Mesendoderm (in vitro differentiated cells): Measurements from ENCODE around the gene CDC42SE1.

Experiments used
- DNase-seq: peaks from one replicate; pipeline ENCODE4 v3.0.0; 2013
- H2AK5ac ChIP-seq: 2 replicates; pipeline ENCODE4 v1.6.1; 2013; ENCODE audit warnings: low read length, inconsistent platforms
- H2BK120ac ChIP-seq: 2 replicates; pipeline ENCODE4 v1.6.1; 2013; ENCODE audit warnings: low read depth, mild to moderate bottlenecking, low read length, moderate library complexity, mixed read lengths
- H2BK15ac ChIP-seq: replicated peaks from 2 replicates; pipeline ENCODE4 v1.6.1; 2013; ENCODE audit warnings: low read depth, mild to moderate bottlenecking, moderate library complexity
- H2BK5ac ChIP-seq: 2 replicates; pipeline ENCODE4 v1.6.1; 2013; ENCODE audit warnings: low read length, inconsistent platforms
- H3K18ac ChIP-seq: 2 replicates; pipeline ENCODE4 v1.6.1; 2013; ENCODE audit warnings: mild to moderate bottlenecking, low read length, mixed read lengths
- H3K23ac ChIP-seq: one replicate; pipeline ENCODE4 v1.6.1; 2013; ENCODE audit warnings: low read length
- H3K27ac ChIP-seq: 2 replicates; pipeline ENCODE4 v1.5.1; 2013; ENCODE audit warnings: low read depth, mild to moderate bottlenecking, inconsistent platforms, low read length, moderate library complexity
- H3K27me3 ChIP-seq: 2 replicates; pipeline ENCODE4 v1.6.1; 2013; ENCODE audit warnings: low read length, control low read depth, mild to moderate bottlenecking, inconsistent platforms; ENCODE audit not compliant: insufficient read depth, poor library complexity
- H3K36me3 ChIP-seq: 2 replicates; pipeline ENCODE4 v1.6.1; 2013; ENCODE audit warnings: low read length, inconsistent platforms; ENCODE audit not compliant: control insufficient read depth, insufficient read depth
- H3K4ac ChIP-seq: one replicate; pipeline ENCODE4 v1.6.1; 2013; ENCODE audit warnings: low read depth, mild to moderate bottlenecking, low read length, moderate library complexity
- H3K4me1 ChIP-seq: 2 replicates; pipeline ENCODE4 v1.6.1; 2013; ENCODE audit warnings: low read depth, low read length, inconsistent platforms; ENCODE audit not compliant: control insufficient read depth
- H3K4me2 ChIP-seq: 2 replicates; pipeline ENCODE4 v1.6.1; 2013; ENCODE audit warnings: low read length
- H3K4me3 ChIP-seq: 2 replicates; pipeline ENCODE4 v1.5.1; 2013; ENCODE audit warnings: mild to moderate bottlenecking, low read length
- H3K56ac ChIP-seq: one replicate; pipeline ENCODE4 v1.6.1; 2013; ENCODE audit warnings: low read length
- H3K79me1 ChIP-seq: 2 replicates; pipeline ENCODE4 v1.6.1; 2013; ENCODE audit warnings: low read length, inconsistent platforms
- H3K79me2 ChIP-seq: 2 replicates; pipeline ENCODE4 v1.6.1; 2013; ENCODE audit warnings: mild to moderate bottlenecking, low read length; ENCODE audit not compliant: control insufficient read depth, insufficient read depth
- H3K9ac ChIP-seq: 2 replicates; pipeline ENCODE4 v1.6.1; 2013; ENCODE audit warnings: low read length, inconsistent platforms
- H4K5ac ChIP-seq: one replicate; pipeline ENCODE4 v1.6.1; 2013; ENCODE audit warnings: low read length
- H4K8ac ChIP-seq: one replicate; pipeline ENCODE4 v1.6.1; 2013; ENCODE audit warnings: low read depth, mild to moderate bottlenecking, control low read depth, low read length, moderate library complexity
- WGBS: extraction: QIAGEN DNeasy Blood & Tissue Kit; methylation state at CpG from one replicate; pipeline ENCODE4 v1.1.7; 2013; ENCODE audit warnings: low lambda C conversion rate, missing lambda C conversion rate; ENCODE audit not compliant: insufficient coverage; ENCODE audit errors: extremely low coverage; 5-methylcytosine and 5-hydroxymethylcytosine counted together

The CDC42SE1 gene

GRCh38 chr1:151047591-151047924 lies 11.9 kb downstream of the CDC42SE1 start, which contains the start of gene C1orf56:
Gene C1orf56, plus strand, starts transcription at chr1:151047751. Its CDS starts 97 bp downstream, at chr1:151047848.
- DNase-seq: peak; percentile 82
- H3K18ac ChIP-seq: peak within 1 kb of the TSS; percentile 92
- peak within 1 kb of the TSS; percentile 87 for H3K56ac ChIP-seq
- peak within 1 kb of the TSS; percentile 13 for H2BK5ac ChIP-seq
- H3K27me3 ChIP-seq: no peaks in the 10 kb centered on the region
- H3K4me3 ChIP-seq: peak within 1 kb of the TSS; percentile 63
- peak within 1 kb of the TSS; percentile 32 for H3K23ac ChIP-seq
- H4K5ac ChIP-seq: no peak within 1 kb of the TSS
- H3K9ac ChIP-seq: peak within 1 kb of the TSS; percentile 86
- peak within 1 kb of the TSS; percentile 78 for H4K8ac ChIP-seq
- H3K79me1 ChIP-seq: no peaks in the 10 kb centered on the region
- H3K36me3 ChIP-seq: peaks cover 4% of the 10 kb centered on the region
- peaks cover 1% of the 10 kb centered on the region for H3K4me1 ChIP-seq
- H3K4ac ChIP-seq: peak within 1 kb of the TSS; percentile 92
- H3K4me2 ChIP-seq: peak within 1 kb of the TSS; percentile 77
- no peak within 1 kb of the TSS for H2AK5ac ChIP-seq
- WGBS: no CpG with 5 or more reads among the region's 29 CpGs
- peak within 1 kb of the TSS; percentile 59 for H3K27ac ChIP-seq
- peak within 1 kb of the TSS; percentile 76 for H2BK120ac ChIP-seq
- no peak within 1 kb of the TSS for H2BK15ac ChIP-seq
- no peaks in the 10 kb centered on the region for H3K79me2 ChIP-seq

- no peak overlapping the region for H3K9ac ChIP-seq
- H3K36me3 ChIP-seq: peaks cover 2% of the 10 kb centered on the region
- no peak overlapping the region for H3K56ac ChIP-seq
- no peaks in the 10 kb centered on the region for H3K79me1 ChIP-seq
- H3K4ac ChIP-seq: no peak overlapping the region
- H2BK120ac ChIP-seq: no peak overlapping the region
- no CpG with 5 or more reads among the region's 1 CpG for WGBS
- H4K8ac ChIP-seq: no peak overlapping the region
- H4K5ac ChIP-seq: no peak overlapping the region
- H3K4me2 ChIP-seq: no peak overlapping the region
- no peak overlapping the region for H2BK5ac ChIP-seq
- H2BK15ac ChIP-seq: no peak overlapping the region
- peaks cover 1% of the 10 kb centered on the region for H3K4me1 ChIP-seq
- H3K27me3 ChIP-seq: no peaks in the 10 kb centered on the region
- H3K4me3 ChIP-seq: no peak overlapping the region
- no peak overlapping the region for H3K18ac ChIP-seq
- H2AK5ac ChIP-seq: no peak overlapping the region
- H3K27ac ChIP-seq: no peak overlapping the region
- H3K23ac ChIP-seq: no peak overlapping the region
- H3K79me2 ChIP-seq: no peaks in the 10 kb centered on the region
- no peak for DNase-seq
Measured at GRCh38 chr1:151043163-151043562, 16.3 kb downstream of the CDC42SE1 start.

GRCh38 chr1:151039521-151039920 lies 19.9 kb downstream of the CDC42SE1 start:
- H3K79me2 ChIP-seq: no peaks in the 10 kb centered on the region
- no peak overlapping the region for H3K4me3 ChIP-seq
- no peak overlapping the region for H3K18ac ChIP-seq
- no peak overlapping the region for H2BK5ac ChIP-seq
- peaks cover 2% of the 10 kb centered on the region for H3K36me3 ChIP-seq
- H2BK15ac ChIP-seq: no peak overlapping the region
- H3K4me2 ChIP-seq: no peak overlapping the region
- H3K79me1 ChIP-seq: no peaks in the 10 kb centered on the region
- H3K27me3 ChIP-seq: no peaks in the 10 kb centered on the region
- no peak overlapping the region for H3K4ac ChIP-seq
- no peak overlapping the region for H3K23ac ChIP-seq
- no peak overlapping the region for H2BK120ac ChIP-seq
- no peak overlapping the region for H4K8ac ChIP-seq
- H3K9ac ChIP-seq: no peak overlapping the region
- no peak overlapping the region for H4K5ac ChIP-seq
- H3K56ac ChIP-seq: no peak overlapping the region
- H3K4me1 ChIP-seq: peaks cover 2% of the 10 kb centered on the region
- DNase-seq: no peak
- no CpG with 5 or more reads among the region's 3 CpGs for WGBS
- H3K27ac ChIP-seq: no peak overlapping the region
- H2AK5ac ChIP-seq: no peak overlapping the region

- no CpG with 5 or more reads among the region's 6 CpGs for WGBS
Measured at GRCh38 chr1:151037032-151037431, 22.4 kb downstream of the CDC42SE1 start.

GRCh38 chr1:151036356-151036755 lies 23.1 kb downstream of the CDC42SE1 start, which contains the start of gene BNIPL:
Gene BNIPL, plus strand, starts transcription at chr1:151036586. Its CDS starts 140 bp downstream, at chr1:151036726.
- Histone ChIP-seq H3K4ac (no peak within 1 kb of the TSS), H2BK120ac (no peak within 1 kb of the TSS), H3K9ac (no peak within 1 kb of the TSS), H3K18ac (no peak within 1 kb of the TSS), H3K4me2 (no peak within 1 kb of the TSS), H3K23ac (no peak within 1 kb of the TSS), H3K4me3 (no peak within 1 kb of the TSS), H3K56ac (no peak within 1 kb of the TSS), H4K5ac (no peak within 1 kb of the TSS), H2BK15ac (no peak within 1 kb of the TSS), H4K8ac (no peak within 1 kb of the TSS), H2AK5ac (no peak within 1 kb of the TSS), H3K36me3 (peaks cover 2% of the 10 kb centered on the region), H3K79me2 (no peaks in the 10 kb centered on the region), H3K79me1 (no peaks in the 10 kb centered on the region), H2BK5ac (no peak within 1 kb of the TSS), H3K27ac (no peak within 1 kb of the TSS), H3K27me3 (no peaks in the 10 kb centered on the region), H3K4me1 (peaks cover 2% of the 10 kb centered on the region)
- WGBS: no CpG with 5 or more reads among the region's 2 CpGs
- DNase-seq: peak; percentile 29

More at GRCh38 chr1:151037032-151037431, 22.4 kb downstream of the CDC42SE1 start:
- Histone ChIP-seq H3K23ac (no peak overlapping the region), H3K79me2 (no peaks in the 10 kb centered on the region), H2BK15ac (no peak overlapping the region), H3K4ac (no peak overlapping the region), H3K36me3 (peaks cover 2% of the 10 kb centered on the region), H3K27ac (no peak overlapping the region), H4K5ac (no peak overlapping the region), H3K79me1 (no peaks in the 10 kb centered on the region), H2BK5ac (no peak overlapping the region), H4K8ac (no peak overlapping the region), H3K18ac (no peak overlapping the region), H3K56ac (no peak overlapping the region), H3K9ac (no peak overlapping the region), H2AK5ac (no peak overlapping the region), H3K4me2 (no peak overlapping the region), H3K4me1 (peaks cover 2% of the 10 kb centered on the region), H3K27me3 (no peaks in the 10 kb centered on the region), H3K4me3 (no peak overlapping the region), H2BK120ac (no peak overlapping the region)
- no peak for DNase-seq

GRCh38 chr1:151035167-151035566 lies 24.3 kb downstream of the CDC42SE1 start:
- H2BK15ac ChIP-seq: no peak overlapping the region
- H3K4me3 ChIP-seq: no peak overlapping the region
- no peak overlapping the region for H2BK5ac ChIP-seq
- no CpG with 5 or more reads among the region's 3 CpGs for WGBS
- H2AK5ac ChIP-seq: no peak overlapping the region
- no peak overlapping the region for H4K8ac ChIP-seq
- no peak overlapping the region for H4K5ac ChIP-seq
- no peak overlapping the region for H2BK120ac ChIP-seq
- H3K4me2 ChIP-seq: no peak overlapping the region
- H3K4ac ChIP-seq: no peak overlapping the region
- no peak overlapping the region for H3K56ac ChIP-seq
- H3K23ac ChIP-seq: no peak overlapping the region
- H3K27ac ChIP-seq: no peak overlapping the region
- DNase-seq: no peak
- peaks cover 2% of the 10 kb centered on the region for H3K36me3 ChIP-seq
- no peak overlapping the region for H3K9ac ChIP-seq
- H3K27me3 ChIP-seq: no peaks in the 10 kb centered on the region
- H3K79me1 ChIP-seq: no peaks in the 10 kb centered on the region
- H3K18ac ChIP-seq: no peak overlapping the region
- H3K79me2 ChIP-seq: no peaks in the 10 kb centered on the region
- H3K4me1 ChIP-seq: peaks cover 2% of the 10 kb centered on the region
